ENCODE results near the gene FAF2. TPM values are rescaled to one million over a fixed set of nuclear protein-coding genes. Genes with fewer than 3 reads are reported as not detected.

FAF2 gene
- total RNA-seq, 4 donors from 2014 or later, result 21.2 to 27.3 (median 23.9) TPM

GRCh38 chr5:176446028-176446665 lies 2.0 kb upstream of the FAF2 start:
- peaks cover 26 to 36% (median 31%) of the 10 kb centered on the region in 4 donors for H3K4me1 ChIP-seq
- H3K36me3 ChIP-seq, result no peaks in the 10 kb centered on the region
- H3K27me3 ChIP-seq, result no peaks in the 10 kb centered on the region
- no peak overlapping the region for H3K4me3 ChIP-seq
- DNase-seq (ENCODE audit: extremely low spot score), result no peak
- no peak for TF ChIP-seq CTCF (IDR thresholded peaks at IDR 0.05)
- TF ChIP-seq POLR2AphosphoS5 (IDR thresholded peaks at IDR 0.05), result no peak
- TF ChIP-seq POLR2A (IDR thresholded peaks at IDR 0.05; ENCODE audit: low read depth), result no peak
- TF ChIP-seq EP300 (IDR thresholded peaks at IDR 0.05), result no peak
- peak overlapping the region in 1 of 4 donors; percentile 99 for H3K27ac ChIP-seq (replicated peaks in 1 of 4)
- intact Hi-C loops (cut with DNase I), result loop anchor here (5.0 kb wide), 1 partner anchor 96 kb away; no protein-coding TSS in a partner anchor
- H3K9me3 ChIP-seq, result no peaks in the 10 kb centered on the region
- WGBS, result 86% methylated on average over 9 of the region's 9 CpGs

GRCh38 chr5:176446884-176447590 lies 1.1 kb upstream of the FAF2 start:
- Histone ChIP-seq H3K36me3 (no peaks in the 10 kb centered on the region), H3K4me3 (peak overlapping the region; percentile 85 to 97 (median 88)), H3K27ac (replicated peaks in 1 of 4) (peak overlapping the region; percentile 95 to 99 (median 96)), H3K27me3 (no peaks in the 10 kb centered on the region), H3K4me1 (peaks cover 26 to 41% (median 35%) of the 10 kb centered on the region in 4 donors), H3K9me3 (no peaks in the 10 kb centered on the region)
- no peak for DNase-seq (ENCODE audit: extremely low spot score)
- no peak for TF ChIP-seq CTCF (IDR thresholded peaks at IDR 0.05)
- TF ChIP-seq EP300 (IDR thresholded peaks at IDR 0.05), result no peak
- TF ChIP-seq POLR2AphosphoS5 (IDR thresholded peaks at IDR 0.05), result no peak
- TF ChIP-seq POLR2A (IDR thresholded peaks at IDR 0.05; ENCODE audit: low read depth), result no peak
- WGBS, result 15% methylated on average over 27 of the region's 27 CpGs
- intact Hi-C loops (cut with DNase I), result loop anchor here (1.0 to 5.0 kb wide), 2 partner anchors 31 to 95 kb away; partner anchors contain the start of gene CLTB

- 0% methylated on average over 13 of the region's 34 CpGs for WGBS
- Histone ChIP-seq H3K9me3 (no peaks in the 10 kb centered on the region), H3K4me1 (peaks cover 26 to 46% (median 41%) of the 10 kb centered on the region in 4 donors), H3K27me3 (no peaks in the 10 kb centered on the region), H3K36me3 (no peaks in the 10 kb centered on the region), H3K27ac (replicated peaks in 1 of 4) (peak overlapping the region; percentile 95 to 99 (median 96)), H3K4me3 (peak overlapping the region; percentile 85 to 97 (median 88))
- TF ChIP-seq EP300 (IDR thresholded peaks at IDR 0.05), result no peak
- no peak for TF ChIP-seq POLR2AphosphoS5 (IDR thresholded peaks at IDR 0.05)
- TF ChIP-seq POLR2A (IDR thresholded peaks at IDR 0.05; ENCODE audit: low read depth), result no peak
- TF ChIP-seq CTCF (IDR thresholded peaks at IDR 0.05), result no peak
- DNase-seq (ENCODE audit: extremely low spot score), result no peak
- intact Hi-C loops (cut with DNase I), result loop anchor here (1.0 to 5.0 kb wide), 2 partner anchors 31 to 95 kb away; partner anchors contain the start of gene CLTB
Observed at GRCh38 chr5:176447591-176447977, 601 bp upstream of the FAF2 start.

GRCh38 chr5:176450077-176450476 lies 1.9 kb downstream of the FAF2 start:
- intact Hi-C loops (cut with DNase I), result no loop called here
- WGBS, result 78% methylated on average over 1 of the region's 1 CpG
- no peak for DNase-seq (ENCODE audit: extremely low spot score)
- H3K4me3 ChIP-seq, result no peak overlapping the region
- H3K4me1 ChIP-seq, result peaks cover 26 to 50% (median 42%) of the 10 kb centered on the region in 4 donors
- peaks cover 0 to 14% (median 9%) of the 10 kb centered on the region in 4 donors for H3K36me3 ChIP-seq
- no peaks in the 10 kb centered on the region for H3K27me3 ChIP-seq
- H3K9me3 ChIP-seq, result no peaks in the 10 kb centered on the region
- no peak overlapping the region for H3K27ac ChIP-seq (replicated peaks in 1 of 4)
- TF ChIP-seq CTCF (IDR thresholded peaks at IDR 0.05) (no peak), EP300 (IDR thresholded peaks at IDR 0.05) (no peak), POLR2AphosphoS5 (IDR thresholded peaks at IDR 0.05) (no peak), POLR2A (IDR thresholded peaks at IDR 0.05; ENCODE audit: low read depth) (no peak)
